Glomerular visceral epithelial cell (primary cell): ENCODE data around the gene CPA5.
A peak's percentile ranks its signal among the peaks of the same experiment; 100 is the strongest.

ENCODE experiments used
- DNase-seq: peaks from one replicate; pipeline ENCODE4 v3.0.0-alpha.2; 2016; ENCODE audit errors: extremely low spot score

The CPA5 gene

GRCh38 chr7:130332259-130333053 lies 12.2 kb upstream of the CPA5 start:
- DNase-seq: no peak

DNA sequence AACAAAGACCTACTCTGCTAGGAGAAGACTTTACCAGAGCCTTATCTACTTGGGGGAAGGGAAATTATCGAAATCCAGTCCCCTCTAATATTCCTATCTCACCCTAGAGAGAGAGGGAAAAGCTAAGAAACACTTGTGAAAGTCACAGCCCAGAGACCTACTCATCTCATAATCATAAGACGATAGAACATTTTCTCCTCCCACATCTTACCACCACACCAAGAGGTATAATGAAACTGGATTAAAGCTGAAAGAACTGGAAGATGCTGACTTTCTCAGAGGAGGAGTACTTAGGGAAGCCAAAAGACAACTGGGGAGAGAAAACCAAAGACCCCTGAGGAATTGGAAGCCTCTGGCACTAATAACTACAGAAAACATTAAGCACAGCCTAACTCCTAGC lies 10.8 kb upstream of the CPA5 start:
- no peak for DNase-seq

- DNase-seq: no peak
Observed at GRCh38 chr7:130334274-130334673, 10.3 kb upstream of the CPA5 start.

- no peak for DNase-seq
Observed at GRCh38 chr7:130337410-130337971, 7.1 kb upstream of the CPA5 start.

- DNase-seq: no peak
Observed at GRCh38 chr7:130338233-130338632, 6.4 kb upstream of the CPA5 start.

GRCh38 chr7:130341882-130342281 lies 2.7 kb upstream of the CPA5 start:
- no peak for DNase-seq

- no peak for DNase-seq
Observed at GRCh38 chr7:130342701-130343380, 1.8 kb upstream of the CPA5 start.

DNA sequence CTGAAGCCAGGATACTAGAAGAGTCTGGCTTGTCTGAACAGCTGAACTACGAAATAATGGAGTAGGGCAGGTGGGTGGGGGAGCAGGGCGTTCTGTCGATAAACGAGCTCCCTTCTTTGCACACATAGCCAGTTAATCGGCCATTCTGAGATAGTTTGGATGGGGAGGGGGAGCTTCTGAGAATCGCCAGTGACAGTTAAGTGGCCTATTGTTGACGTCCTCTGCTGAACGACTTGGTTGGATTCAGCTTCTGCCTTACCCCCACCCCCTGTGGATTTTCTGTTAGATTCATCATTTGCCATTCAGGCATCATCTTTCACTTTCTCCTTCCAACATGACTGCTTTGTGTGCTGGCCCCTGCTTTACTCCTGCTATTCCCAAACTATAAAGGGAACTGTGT lies 520 bp downstream of the CPA5 start:
- DNase-seq: no peak

GRCh38 chr7:130345725-130346124 lies 1.1 kb downstream of the CPA5 start:
- no peak for DNase-seq

DNA sequence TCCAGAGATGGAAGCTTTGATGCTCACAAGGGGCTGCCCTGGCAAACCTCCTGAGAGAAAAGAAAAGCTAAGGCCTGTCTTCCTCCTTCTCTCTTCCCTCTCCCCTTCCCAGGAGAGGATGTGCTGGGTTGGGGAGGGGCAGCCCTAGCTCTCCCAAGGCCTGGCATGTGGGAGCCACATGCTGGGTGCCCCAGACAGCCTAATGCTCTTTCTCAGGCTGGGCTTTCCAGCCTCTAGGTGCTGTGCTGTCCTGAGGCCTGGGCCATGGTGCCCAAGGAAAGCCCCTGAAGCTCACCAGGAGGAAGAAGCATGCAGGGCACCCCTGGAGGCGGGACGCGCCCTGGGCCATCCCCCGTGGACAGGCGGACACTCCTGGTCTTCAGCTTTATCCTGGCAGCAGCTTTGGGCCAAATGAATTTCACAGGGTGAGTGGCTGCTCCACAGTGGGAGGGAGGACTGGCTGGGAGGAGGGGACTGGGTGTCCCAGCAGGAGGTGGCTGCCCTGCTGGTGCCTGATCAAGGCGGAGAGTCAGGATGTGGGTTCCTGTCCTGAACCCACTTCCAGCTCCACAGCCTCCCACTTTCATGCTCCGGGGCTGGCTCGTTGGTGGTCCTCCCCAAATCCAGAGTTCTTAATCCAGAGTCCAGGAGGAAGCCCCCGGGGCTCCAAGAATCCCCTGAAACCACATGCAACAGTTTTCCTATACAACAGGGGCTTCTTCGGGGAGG lies 1.7 kb downstream of the CPA5 start:
- DNase-seq: no peak

GRCh38 chr7:130346941-130347340 lies 2.3 kb downstream of the CPA5 start:
- no peak for DNase-seq

- no peak for DNase-seq
Observed at GRCh38 chr7:130349911-130350782, 5.5 kb downstream of the CPA5 start.

DNA sequence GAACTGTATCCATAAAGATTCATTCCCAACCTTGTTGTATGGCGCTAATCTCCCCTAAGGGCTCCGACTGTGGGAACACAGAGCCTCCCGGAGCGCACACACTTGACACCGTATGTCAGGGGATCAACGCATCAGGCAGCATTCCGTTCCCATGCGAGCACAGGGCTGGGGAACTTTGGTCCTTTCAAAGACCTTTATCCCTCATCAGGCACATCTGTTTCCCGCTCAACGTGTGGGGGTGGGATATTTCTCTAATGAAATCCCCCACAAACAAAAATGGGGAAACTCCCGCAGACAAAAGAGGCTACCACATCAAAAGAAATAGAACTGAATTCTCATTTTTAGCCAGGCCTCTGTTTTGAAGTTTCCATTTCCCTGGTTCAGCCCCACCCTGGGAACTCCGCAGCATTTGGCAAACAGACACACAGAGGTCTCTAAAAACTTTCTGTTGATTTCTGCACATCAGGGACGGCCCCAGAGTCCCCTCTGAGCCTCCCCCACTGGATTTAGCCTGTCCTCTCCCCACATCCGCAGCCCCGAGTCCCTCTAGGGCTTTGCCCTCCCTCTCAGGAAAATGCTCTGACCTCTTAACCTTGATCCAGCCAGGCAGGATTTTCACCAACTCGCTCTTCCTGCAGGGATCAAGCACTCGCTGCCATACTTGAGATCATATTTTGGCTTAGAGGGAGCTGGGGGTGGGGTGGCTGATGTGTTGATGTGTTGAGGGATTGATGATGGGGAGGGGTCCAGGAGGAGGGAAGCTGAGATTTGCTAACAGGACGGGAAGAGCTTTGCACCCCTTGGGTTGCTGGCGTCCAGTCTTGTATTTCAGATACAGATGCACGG lies 6.6 kb downstream of the CPA5 start:
- no peak for DNase-seq

- no peak for DNase-seq
Observed at GRCh38 chr7:130351791-130352090, 7.1 kb downstream of the CPA5 start.

DNA sequence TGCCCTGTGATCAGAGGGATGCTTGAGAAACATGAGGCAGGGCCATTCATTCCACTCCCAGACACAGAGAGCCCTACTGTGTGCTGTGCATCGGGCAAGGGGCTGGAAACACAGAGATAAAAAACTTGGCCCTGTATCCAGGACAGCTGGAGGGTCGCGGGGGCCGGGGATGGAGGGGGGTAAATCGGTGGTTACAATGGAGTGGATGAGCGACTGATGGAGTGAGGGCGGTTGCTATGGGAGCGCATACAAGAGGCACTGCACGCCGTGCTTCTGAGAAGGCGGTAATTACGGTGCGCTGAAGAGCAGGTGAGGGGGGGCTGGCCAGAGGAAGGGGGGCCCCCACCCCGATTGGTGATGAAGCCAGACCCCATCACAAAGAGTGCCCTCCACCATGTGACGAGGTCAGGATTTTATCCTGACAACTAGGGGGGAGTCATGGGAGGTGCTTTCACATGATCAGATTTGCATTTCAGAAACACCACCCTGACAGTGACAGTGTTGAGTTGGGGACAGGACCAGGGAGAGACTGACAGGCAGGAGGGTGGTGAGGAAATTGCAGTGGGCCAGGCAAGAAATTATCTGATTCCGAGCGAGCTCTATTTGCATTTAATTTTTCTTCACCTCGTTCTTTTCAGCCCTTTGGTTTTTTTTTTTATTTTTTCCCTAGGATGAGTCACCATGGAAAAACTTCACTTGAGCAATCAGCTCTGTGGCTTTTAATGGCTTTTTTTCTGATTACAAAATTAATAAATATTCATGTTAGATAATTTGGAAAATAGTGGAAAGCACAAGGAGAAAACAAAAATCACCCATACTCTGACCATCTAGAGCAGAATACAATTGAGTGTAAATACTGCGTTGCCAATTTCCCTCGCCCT lies 7.8 kb downstream of the CPA5 start:
- DNase-seq: peak; percentile 18

DNA sequence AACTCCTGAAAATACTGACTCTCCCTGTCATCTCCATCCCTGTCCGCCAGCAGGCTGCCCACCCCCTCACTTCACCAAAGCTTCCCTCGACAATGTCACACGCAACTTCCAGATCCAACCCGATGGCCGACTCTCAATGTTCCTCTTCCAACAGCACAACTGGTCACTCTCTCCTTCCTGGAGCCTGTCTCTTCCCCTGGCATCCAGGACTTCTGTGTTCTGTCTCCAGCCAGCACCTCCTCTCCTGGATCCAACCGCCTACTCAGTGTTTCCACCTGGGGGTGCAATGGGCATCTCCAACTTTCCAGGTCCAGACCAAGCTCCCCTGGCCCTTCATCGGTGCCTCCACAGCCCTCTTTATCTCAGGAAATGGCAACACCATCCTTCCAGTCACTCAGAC lies 8.6 kb downstream of the CPA5 start:
- DNase-seq: no peak

- peak; percentile 98 for DNase-seq
Observed at GRCh38 chr7:130356121-130356875, 11.7 kb downstream of the CPA5 start.

GRCh38 chr7:130356876-130357611 lies 12.4 kb downstream of the CPA5 start:
- peak; percentile 91 for DNase-seq
